Erythroblast (primary cell): ENCODE results near the gene GCNT2.
"Not testable (repeated sequence)": the region's sequence is repeated elsewhere in the genome, so short reads cannot be mapped to it uniquely, and the experiment has no call there.

Experiments
- GATA1 ChIP-seq: IDR thresholded peaks from 2 replicates; pipeline ENCODE4 v1.6.1; 2011; ENCODE audit warnings: low read depth, mild to moderate bottlenecking, control low read depth, low read length, moderate library complexity
- POLR2A ChIP-seq: IDR thresholded peaks from 2 replicates; pipeline ENCODE4 v1.6.1; 2011; ENCODE audit warnings: mild to moderate bottlenecking, low read length

DNA sequence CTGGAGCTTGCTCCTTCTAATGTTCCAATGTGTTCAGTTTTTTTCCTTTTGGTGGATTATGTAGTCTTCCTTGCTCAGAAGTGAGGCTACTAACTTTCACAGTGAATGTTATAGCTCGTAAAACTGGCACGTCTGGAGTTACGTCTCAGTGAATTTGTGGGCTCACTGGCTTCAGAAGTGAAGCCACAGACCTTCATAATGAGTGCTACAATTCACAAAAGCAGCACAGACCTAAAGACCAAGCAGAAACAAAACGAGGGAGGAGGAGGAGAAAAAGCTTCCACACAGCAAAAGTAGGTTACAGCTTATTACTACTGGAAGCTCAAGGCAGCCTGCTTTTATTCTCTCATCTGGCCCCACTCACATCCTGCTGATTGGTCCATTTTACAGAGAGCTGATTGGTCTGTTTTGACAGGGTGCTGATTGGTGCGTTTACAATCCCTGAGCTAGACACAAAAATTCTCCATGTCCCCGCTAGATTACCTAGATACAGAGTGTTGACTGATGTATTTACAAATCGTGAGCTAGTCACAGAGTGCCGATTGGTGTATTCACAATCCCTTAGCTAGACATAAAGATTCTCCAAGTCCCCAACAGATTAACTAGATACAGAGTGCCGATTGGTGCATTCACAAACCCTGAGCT, 34.1 kb upstream of the GCNT2 start:
- not testable (repeated sequence) for TF ChIP-seq POLR2A, GATA1
